OCI-M1 (cell line): Measurements from ENCODE around the gene HIGD2A.
A peak's percentile ranks its signal among the peaks of the same experiment; 100 is the strongest.

Experiments
- DNase-seq: peaks from one replicate; lab custom pipeline; 2025; lab: John Stamatoyannopoulos, UW

HIGD2A gene

DNA sequence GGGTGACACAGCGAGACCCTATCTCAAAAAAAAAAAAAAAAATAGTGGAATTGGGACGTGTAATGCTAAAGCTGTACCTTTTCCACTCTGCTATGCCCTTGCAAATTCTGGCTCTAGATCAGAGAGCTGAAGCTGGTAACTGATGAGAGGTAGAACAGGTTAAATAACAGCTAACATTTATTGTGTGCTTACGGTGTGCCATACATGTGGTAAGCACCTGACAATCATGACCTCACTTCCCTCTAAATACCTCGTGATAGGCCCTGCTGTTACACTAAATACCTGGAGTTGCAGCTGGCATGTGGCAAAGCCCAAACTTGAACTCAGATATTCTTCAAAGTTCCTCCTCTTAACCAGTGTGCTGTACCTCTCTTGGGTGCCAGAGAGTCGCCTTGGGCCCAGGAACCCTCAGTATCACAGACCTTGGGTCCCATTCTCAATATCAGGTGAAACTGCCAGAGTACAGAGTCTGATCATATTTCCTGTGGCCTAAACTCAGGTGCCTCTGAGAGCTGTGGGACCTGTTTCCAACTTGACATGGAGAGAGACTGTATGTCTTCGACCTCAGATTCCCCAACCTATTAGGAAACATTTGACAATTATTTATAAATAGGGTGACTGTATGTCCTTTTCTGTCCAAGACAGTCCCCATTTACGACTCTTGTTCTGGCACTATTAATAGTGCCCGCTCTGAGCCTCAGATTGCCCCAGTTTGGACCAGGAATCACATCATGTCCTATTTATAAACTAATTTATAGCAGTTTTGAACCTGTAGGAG, 18.4 kb upstream of the HIGD2A start:
- DNase-seq = no peak

DNA sequence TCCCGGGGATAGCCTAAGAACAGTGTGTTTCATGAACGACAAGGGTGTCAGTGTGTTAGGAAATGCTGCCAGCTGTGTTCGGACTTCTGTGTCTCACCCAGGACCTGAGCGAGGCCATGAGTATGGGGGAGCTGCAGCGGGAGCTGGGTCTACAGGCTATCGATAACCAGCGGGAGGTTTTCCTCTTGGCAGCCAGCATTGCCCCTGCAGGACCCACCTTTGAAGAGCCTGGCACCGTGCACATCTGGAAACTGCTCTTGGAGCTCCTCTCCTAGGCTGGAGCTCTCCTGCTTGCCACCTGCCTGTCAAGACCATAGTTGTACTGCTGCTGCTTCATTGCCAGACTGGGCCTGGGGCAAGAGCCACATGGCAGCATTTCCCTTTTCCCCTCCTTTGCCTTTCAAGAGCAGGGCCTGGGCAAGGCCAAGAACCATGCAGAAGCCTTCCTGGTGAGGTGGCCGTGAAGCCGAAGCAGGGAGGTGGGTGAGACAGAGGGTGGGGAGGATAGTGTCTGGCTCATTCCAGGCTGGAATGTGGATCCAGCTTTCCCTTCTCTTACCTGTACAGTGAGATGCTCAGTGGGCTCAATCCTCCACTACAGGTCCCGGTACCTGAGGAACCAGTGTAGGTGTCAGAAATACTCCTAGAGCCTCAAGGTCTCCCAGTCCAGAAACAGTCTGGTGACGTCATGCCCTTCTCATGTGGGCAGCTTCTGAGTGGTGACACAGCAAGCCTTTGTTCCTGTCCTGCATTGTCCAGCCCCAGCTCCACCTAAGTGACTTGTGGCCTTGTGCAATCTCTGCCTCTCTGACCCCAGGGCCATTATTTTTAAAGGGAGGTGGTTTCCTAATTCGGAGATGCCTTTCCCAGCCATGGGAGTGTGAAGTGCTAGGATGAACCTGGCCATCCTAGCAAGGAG, 16.7 kb upstream of the HIGD2A start:
- DNase-seq = peak; percentile 33

- DNase-seq = peak; percentile 87
Observed at GRCh38 chr5:176373100-176373818, 15.3 kb upstream of the HIGD2A start.

GRCh38 chr5:176379881-176380280, 8.7 kb upstream of the HIGD2A start:
- peak; percentile 43 for DNase-seq

- DNase-seq = no peak
Observed at GRCh38 chr5:176381423-176381822, 7.1 kb upstream of the HIGD2A start.

DNA sequence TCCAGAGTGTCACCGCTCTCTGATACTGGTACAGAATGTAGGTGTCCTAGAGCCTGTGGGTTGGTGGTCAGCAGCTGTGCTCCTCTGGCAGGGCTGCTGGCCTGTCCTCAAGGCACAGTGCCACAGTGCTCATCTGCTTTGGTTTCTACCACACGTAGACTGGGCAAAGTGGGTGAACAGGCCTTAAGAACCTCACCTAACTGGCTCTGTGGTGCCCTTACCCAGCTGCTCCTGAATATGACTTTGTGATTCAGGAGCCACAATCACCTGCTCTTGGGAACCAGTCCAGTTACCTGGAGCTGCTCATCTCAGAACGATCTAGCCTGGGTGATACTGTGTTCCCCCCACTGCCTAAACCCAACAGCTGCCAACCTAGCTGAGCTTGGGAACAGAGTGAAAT, 6.6 kb upstream of the HIGD2A start:
- no peak for DNase-seq

GRCh38 chr5:176382721-176383120, 5.8 kb upstream of the HIGD2A start:
- DNase-seq = no peak

GRCh38 chr5:176383248-176383905, 5.2 kb upstream of the HIGD2A start:
- DNase-seq = no peak

- DNase-seq = no peak
Observed at GRCh38 chr5:176383961-176384360, 4.6 kb upstream of the HIGD2A start.

- no peak for DNase-seq
Observed at GRCh38 chr5:176384366-176384930, 4.1 kb upstream of the HIGD2A start.

DNA sequence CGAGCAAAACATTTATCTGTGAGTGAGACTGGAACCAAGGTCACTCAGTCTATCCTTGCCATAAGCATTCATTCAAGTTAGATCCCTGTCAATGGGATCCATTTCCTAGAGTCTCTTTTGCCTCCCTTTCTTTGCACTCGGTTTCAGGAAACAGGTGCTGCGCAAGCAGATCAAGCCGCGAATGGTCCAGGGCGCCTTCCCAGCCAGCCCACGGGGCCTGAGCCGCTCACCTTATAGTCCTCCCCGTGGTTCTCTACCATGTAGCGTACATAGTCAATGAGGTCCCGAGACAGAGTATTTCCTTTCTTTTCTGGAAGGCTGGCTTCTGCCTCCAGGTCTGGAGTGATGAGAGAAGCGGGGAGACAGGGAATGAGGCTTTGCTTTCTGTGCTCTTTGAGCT, 3.6 kb upstream of the HIGD2A start:
- DNase-seq = no peak

DNA sequence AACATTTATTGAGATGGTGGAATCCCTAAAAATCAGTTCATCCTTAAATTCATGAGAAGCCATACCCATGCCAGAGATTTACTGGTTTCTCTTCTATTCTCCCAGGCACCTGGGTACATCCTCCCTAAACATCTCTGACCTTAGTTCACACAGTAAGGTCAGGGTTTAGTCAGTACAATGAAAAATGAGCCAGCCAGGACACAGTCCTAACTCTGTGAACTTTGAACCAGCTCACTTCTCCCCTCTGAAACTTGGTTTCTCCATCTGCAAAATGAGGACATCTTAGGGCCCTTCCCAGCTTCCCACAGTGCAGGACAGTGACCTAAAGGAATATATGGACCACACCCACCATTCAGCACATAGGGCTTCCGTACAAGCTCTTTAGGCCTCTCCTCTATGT, 2.1 kb upstream of the HIGD2A start:
- DNase-seq = no peak

- no peak for DNase-seq
Observed at GRCh38 chr5:176387384-176387925, 1.1 kb upstream of the HIGD2A start.

- DNase-seq = no peak
Observed at GRCh38 chr5:176388003-176388443, 528 bp upstream of the HIGD2A start.

DNA sequence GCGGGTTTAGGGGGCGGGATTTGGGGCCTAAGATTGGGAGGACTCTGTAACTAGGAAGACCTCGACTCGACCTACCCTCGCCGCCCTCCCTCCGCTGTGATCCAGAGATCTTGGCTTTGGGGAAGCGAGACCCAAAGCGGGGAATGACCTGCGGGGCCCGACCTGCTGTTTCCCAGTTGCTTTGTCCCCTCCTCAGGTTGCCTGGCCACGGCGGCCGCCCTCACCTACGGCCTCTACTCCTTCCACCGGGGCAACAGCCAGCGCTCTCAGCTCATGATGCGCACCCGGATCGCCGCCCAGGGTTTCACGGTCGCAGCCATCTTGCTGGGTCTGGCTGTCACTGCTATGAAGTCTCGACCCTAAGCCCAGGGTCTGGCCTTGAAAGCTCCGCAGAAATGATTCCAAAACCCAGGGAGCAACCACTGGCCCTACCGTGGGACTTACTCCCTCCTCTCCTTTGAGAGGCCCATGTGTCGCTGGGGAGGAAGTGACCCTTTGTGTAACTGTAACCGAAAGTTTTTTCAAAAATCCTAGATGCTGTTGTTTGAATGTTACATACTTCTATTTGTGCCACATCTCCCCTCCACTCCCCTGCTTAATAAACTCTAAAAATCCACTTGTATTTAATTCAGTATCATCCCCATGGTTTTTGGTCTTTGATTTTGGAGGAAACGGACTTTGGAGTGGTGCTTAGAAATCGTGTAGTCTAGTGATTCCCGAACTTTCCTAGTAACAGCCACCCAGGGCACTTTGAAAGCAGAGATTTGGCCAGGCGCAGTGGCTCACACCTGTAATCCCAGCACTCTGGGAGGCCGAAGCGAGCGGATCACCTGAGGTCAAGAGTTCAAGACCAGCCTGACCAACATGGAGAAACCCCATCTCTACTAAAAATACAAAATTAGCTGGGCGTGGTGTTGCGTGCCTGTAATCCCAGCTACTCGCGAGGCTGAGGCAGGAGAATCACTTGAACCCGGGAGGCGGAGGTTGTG, 878 bp downstream of the HIGD2A start:
- DNase-seq = no peak

DNA sequence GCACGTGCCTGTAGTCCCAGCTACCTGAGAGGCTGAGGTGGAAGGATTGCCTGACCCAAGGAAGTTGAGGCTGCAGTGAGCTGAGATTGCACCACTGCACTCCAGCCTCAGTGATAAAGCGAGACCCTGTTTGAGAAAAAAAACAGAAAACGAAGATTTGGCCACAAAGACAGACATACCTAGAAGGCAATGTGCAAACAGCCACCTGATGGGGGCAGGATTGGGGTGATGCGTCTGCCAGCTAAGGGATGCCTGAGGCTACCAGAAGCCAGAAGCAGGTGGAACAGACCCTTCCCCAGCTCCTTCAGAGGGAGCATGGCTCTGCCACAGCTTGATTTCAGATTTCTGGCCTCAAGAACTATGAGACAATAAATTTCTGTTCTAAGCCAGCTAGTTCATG, 2.9 kb downstream of the HIGD2A start:
- no peak for DNase-seq

DNA sequence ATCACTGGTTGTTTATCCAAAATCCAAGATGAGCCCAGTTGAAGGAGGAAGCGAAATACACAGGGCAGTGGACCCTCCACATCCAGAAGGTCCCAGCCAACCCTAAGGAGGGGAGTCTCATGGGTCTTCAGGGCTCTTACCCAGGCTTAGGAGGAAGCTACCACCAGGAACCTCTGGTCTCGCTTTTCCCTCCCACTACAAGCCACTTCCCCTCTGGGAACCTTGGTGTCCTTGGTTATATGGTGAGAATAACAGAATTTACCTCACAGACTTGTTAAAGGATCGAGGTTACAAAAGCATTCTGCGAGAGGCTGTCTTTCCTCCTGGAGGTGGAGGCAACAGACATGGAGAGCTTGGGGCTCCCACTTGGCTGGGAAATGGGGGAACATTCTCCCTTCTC, 3.4 kb downstream of the HIGD2A start:
- DNase-seq = no peak

GRCh38 chr5:176392526-176392925, 4.0 kb downstream of the HIGD2A start:
- no peak for DNase-seq

DNA sequence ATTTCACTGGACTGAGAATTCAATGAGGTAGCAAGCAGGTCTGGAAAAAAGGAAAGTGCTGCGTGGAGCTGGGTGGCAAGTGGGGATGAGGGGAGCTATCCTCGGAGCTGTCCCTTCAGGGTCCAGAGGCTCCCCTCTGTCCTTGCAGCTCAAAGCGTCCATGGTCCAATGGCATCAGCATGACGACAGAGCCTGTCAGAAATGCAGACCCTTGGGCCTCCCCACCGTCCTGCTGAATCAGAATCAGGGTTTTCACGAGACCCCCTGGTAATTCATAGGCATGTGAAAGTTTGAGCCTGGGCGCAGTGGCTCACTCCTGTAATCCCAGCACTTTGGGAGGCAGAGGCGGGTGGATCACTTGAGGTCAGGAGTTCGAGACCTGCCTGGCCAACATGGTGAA, 5.5 kb downstream of the HIGD2A start:
- DNase-seq = no peak
